Measurements from ENCODE around the gene DNAH6. TPM values are rescaled to one million over a fixed set of nuclear protein-coding genes. Genes with fewer than 3 reads are reported as not detected.

DNAH6 gene
- total and polyA plus RNA-seq, 2 of the 13 experiments (the other 11 are each of a cell fraction or from before 2014, with no cell fraction given), result 0.01 TPM; not detected in 1

DNA sequence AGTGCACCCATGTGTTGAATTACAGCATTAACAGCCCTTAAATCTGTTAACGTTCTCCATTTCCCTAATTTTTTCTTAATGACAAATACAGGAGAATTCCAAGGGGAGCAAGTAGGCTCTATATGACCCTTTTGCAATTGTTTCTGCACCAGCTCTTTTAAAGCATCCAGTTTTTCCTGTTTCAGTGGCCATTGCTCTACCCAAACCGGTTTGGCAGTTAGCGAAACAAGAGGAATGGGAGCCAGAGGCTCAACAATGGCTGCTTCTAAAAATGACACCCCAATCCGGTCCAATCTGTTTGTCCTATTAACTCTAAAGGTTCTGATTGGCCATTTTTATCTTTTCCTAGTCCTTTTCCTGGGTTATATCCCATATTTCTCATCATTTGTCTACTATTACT lies 42.1 kb upstream of the DNAH6 start (continued):
- TF ChIP-seq ZNF407 (CRISPR knock-in tag; IDR thresholded peaks at IDR 0.05; ENCODE audit: not compliant biosample characterization) (no peak), YEATS4 (CRISPR knock-in tag; IDR thresholded peaks at IDR 0.05; ENCODE audit: borderline replicate concordance) (no peak), ZNF468 (CRISPR knock-in tag; IDR thresholded peaks at IDR 0.05) (no peak), CBX2 (IDR thresholded peaks at IDR 0.05; ENCODE audit: low read depth, low read length) (no peak), CBX2 (CRISPR knock-in tag; IDR thresholded peaks at IDR 0.05; ENCODE audit: low read depth) (no peak), RFX1 (IDR thresholded peaks at IDR 0.05) (no peak), HOXD1 (CRISPR knock-in tag; IDR thresholded peaks at IDR 0.05) (no peak)
